Measurements from ENCODE around the gene PTPA. TPM values are rescaled to one million over a fixed set of nuclear protein-coding genes. Genes with fewer than 3 reads are reported as not detected.
A peak's percentile ranks its signal among the peaks of the same experiment; 100 is the strongest.
"Not testable (repeated sequence)": the region's sequence is repeated elsewhere in the genome, so short reads cannot be mapped to it uniquely, and the experiment has no call there.

PTPA gene
- total RNA-seq, 2 donors from 2014 or later: 94.5 to 142 TPM

GRCh38 chr9:129161534-129161837 lies 50.3 kb downstream of the PTPA start:
- Histone ChIP-seq H3K9me3 (no peaks in the 10 kb centered on the region), H3K4me3 (no peak overlapping the region), H3K9ac (ENCODE audit: low read depth in 2 of 2, low read length in 2 of 2) (no peak overlapping the region), H3K4me1 (peaks cover 1% of the 10 kb centered on the region), H3K27ac (no peak overlapping the region), H3K36me3 (no peaks in the 10 kb centered on the region), H3K27me3 (no peaks in the 10 kb centered on the region)
- intact Hi-C loops (cut with DNase I): no loop called here
- no peak for DNase-seq
- no peak for TF ChIP-seq CTCF (IDR thresholded peaks at IDR 0.05)

- peaks cover 6% of the 10 kb centered on the region for H3K4me1 ChIP-seq
- DNase-seq: no peak
- no peaks in the 10 kb centered on the region for H3K36me3 ChIP-seq
- no peak for TF ChIP-seq CTCF (IDR thresholded peaks at IDR 0.05)
- H3K9ac ChIP-seq (ENCODE audit: low read depth in 2 of 2, low read length in 2 of 2): no peak overlapping the region
- no peaks in the 10 kb centered on the region for H3K27me3 ChIP-seq
- intact Hi-C loops (cut with DNase I): no loop called here
- H3K9me3 ChIP-seq: no peaks in the 10 kb centered on the region
- H3K4me3 ChIP-seq: no peak overlapping the region
- no peak overlapping the region for H3K27ac ChIP-seq
Observed at GRCh38 chr9:129162497-129163197, 51.4 kb downstream of the PTPA start.

- DNase-seq; H3K4me3 ChIP-seq; H3K9me3 ChIP-seq; H3K27ac ChIP-seq; intact Hi-C loops (cut with DNase I); H3K9ac ChIP-seq (ENCODE audit: low read depth in 2 of 2, low read length in 2 of 2); H3K27me3 ChIP-seq; H3K36me3 ChIP-seq: not testable (repeated sequence)
- H3K4me1 ChIP-seq: peaks cover 10% of the 10 kb centered on the region
Observed at GRCh38 chr9:129163198-129163670, 52.0 kb downstream of the PTPA start.

GRCh38 chr9:129163753-129164152 lies 52.5 kb downstream of the PTPA start:
- H3K9ac ChIP-seq (ENCODE audit: low read depth in 2 of 2, low read length in 2 of 2): peak overlapping the region; percentile 19 to 68
- H3K4me1 ChIP-seq: peaks cover 10% of the 10 kb centered on the region
- TF ChIP-seq CTCF (IDR thresholded peaks at IDR 0.05): no peak
- intact Hi-C loops (cut with DNase I): no loop called here
- H3K27ac ChIP-seq: peak overlapping the region; percentile 61
- no peaks in the 10 kb centered on the region for H3K9me3 ChIP-seq
- no peak for DNase-seq
- no peaks in the 10 kb centered on the region for H3K27me3 ChIP-seq
- no peaks in the 10 kb centered on the region for H3K36me3 ChIP-seq
- no peak overlapping the region for H3K4me3 ChIP-seq

GRCh38 chr9:129164246-129164930 lies 53.2 kb downstream of the PTPA start:
- Histone ChIP-seq H3K27me3 (no peaks in the 10 kb centered on the region), H3K36me3 (no peaks in the 10 kb centered on the region), H3K9me3 (no peaks in the 10 kb centered on the region), H3K27ac (peak overlapping the region; percentile 61), H3K9ac (ENCODE audit: low read depth in 2 of 2, low read length in 2 of 2) (peak overlapping the region; percentile 19 to 68), H3K4me3 (no peak overlapping the region), H3K4me1 (peaks cover 10% of the 10 kb centered on the region)
- DNase-seq: peak; percentile 69
- TF ChIP-seq CTCF (IDR thresholded peaks at IDR 0.05): no peak
- intact Hi-C loops (cut with DNase I): no loop called here

- no peak overlapping the region for H3K27ac ChIP-seq
- no peaks in the 10 kb centered on the region for H3K27me3 ChIP-seq
- no peak overlapping the region for H3K4me3 ChIP-seq
- no peaks in the 10 kb centered on the region for H3K9me3 ChIP-seq
- H3K4me1 ChIP-seq: peaks cover 10% of the 10 kb centered on the region
- no peak for DNase-seq
- no peak for TF ChIP-seq CTCF (IDR thresholded peaks at IDR 0.05)
- intact Hi-C loops (cut with DNase I): no loop called here
- H3K36me3 ChIP-seq: no peaks in the 10 kb centered on the region
- no peak overlapping the region for H3K9ac ChIP-seq (ENCODE audit: low read depth in 2 of 2, low read length in 2 of 2)
Observed at GRCh38 chr9:129165198-129165597, 54.0 kb downstream of the PTPA start.
